ENCODE measurements around the gene CTNS.

- no peak for TF ChIP-seq POLR2A (IDR thresholded peaks at IDR 0.05)
- TF ChIP-seq, protein P1, sequence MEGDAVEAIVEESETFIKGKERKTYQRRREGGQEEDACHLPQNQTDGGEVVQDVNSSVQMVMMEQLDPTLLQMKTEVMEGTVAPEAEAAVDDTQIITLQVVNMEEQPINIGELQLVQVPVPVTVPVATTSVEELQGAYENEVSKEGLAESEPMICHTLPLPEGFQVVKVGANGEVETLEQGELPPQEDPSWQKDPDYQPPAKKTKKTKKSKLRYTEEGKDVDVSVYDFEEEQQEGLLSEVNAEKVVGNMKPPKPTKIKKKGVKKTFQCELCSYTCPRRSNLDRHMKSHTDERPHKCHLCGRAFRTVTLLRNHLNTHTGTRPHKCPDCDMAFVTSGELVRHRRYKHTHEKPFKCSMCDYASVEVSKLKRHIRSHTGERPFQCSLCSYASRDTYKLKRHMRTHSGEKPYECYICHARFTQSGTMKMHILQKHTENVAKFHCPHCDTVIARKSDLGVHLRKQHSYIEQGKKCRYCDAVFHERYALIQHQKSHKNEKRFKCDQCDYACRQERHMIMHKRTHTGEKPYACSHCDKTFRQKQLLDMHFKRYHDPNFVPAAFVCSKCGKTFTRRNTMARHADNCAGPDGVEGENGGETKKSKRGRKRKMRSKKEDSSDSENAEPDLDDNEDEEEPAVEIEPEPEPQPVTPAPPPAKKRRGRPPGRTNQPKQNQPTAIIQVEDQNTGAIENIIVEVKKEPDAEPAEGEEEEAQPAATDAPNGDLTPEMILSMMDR (IDR thresholded peaks at IDR 0.05): no peak
Measured at GRCh38 chr17:3613124-3613523, 23.4 kb upstream of the CTNS start.
